Adrenal gland (tissue), 12 donors: Measurements from ENCODE around the gene NFATC2IP. TPM values are rescaled to one million over a fixed set of nuclear protein-coding genes. Genes with fewer than 3 reads are reported as not detected.

Source experiments
- DNase-seq, 7 donors: peaks; one replicate each; pipeline ENCODE4 v3.0.0-alpha.2; 2019 to 2020
- H3K27ac ChIP-seq, 5 donors: fragments of 200-600 bp; sonication (generic) in 4 of 5; 1 replicate in 3 of 5; 2 replicates in 2 of 5; pipeline versions ENCODE4 v1.5.1 to v1.8.0; 2016 to 2020; ENCODE audit warnings: mild to moderate bottlenecking in 1 of 5
- H3K27me3 ChIP-seq: fragments of 200-600 bp; 2 replicates; pipeline ENCODE4 v1.8.0; 2021
- H3K36me3 ChIP-seq, 2 donors: fragments of 200-600 bp; replicated peaks in 1 of 2; 1 replicate in 1 of 2; 2 replicates in 1 of 2; pipeline versions ENCODE4 v1.5.1 to v1.8.0; 2018 to 2022
- H3K4me1 ChIP-seq, 2 donors: fragments of 200-600 bp; replicated peaks in 1 of 2; 1 replicate in 1 of 2; 2 replicates in 1 of 2; pipeline versions ENCODE4 v1.5.1 to v1.8.0; 2018 to 2021
- H3K4me3 ChIP-seq, 4 donors: fragments of 200-600 bp; sonication (generic) in 3 of 4; one replicate each; pipeline ENCODE4 v1.5.1; 2016 to 2018
- H3K9me3 ChIP-seq, 3 donors: fragments of 200-600 bp; sonication (generic) in 1 of 3; replicated peaks in 1 of 3; 1 replicate in 2 of 3; 2 replicates in 1 of 3; pipeline versions ENCODE4 v1.5.1 to v1.8.0; 2016 to 2021
- POLR2A ChIP-seq, 2 donors: fragments of 450-650 bp; IDR thresholded peaks; one replicate each; pipeline ENCODE4 v1.6.1; 2017; ENCODE audit warnings: antibody characterized with exemption in 2 of 2, mild to moderate bottlenecking in 2 of 2, moderate library complexity in 1 of 2
- WGBS, 4 donors: extraction: QIAGEN DNeasy Blood & Tissue Kit in 2 of 4; methylation state at CpG; one replicate each; pipeline versions ENCODE4 v1.1.5 to v1.1.7; 2013 to 2017; 5-methylcytosine and 5-hydroxymethylcytosine counted together
- intact Hi-C, 2 donors: fragments of 100-400 bp; cut with DNase I; formaldehyde crosslinking; loops; one replicate each; pipeline versions ENCODE4 v1.14.1 to v1.15.0; 2022 to 2023
- polyA plus RNA-seq, 3 donors: library from polyadenylated mRNA; stranded (reverse); fragments of 200-250 nt in 2 of 3; fragments of 350-450 nt in 1 of 3; fragmentation: Illumina TruSeq in 1 of 3; extraction: RNeasy Lipid Tissue Mini Kit (QIAGEN cat#74804) in 1 of 3; gene quantifications; one replicate each; pipeline ENCODE4 v1.2.3, GENCODE V29; 2013 to 2014
- total RNA-seq, 9 donors: library from RNA; depleted of rRNA in 4 of 9; stranded (reverse); fragments of >200 nt in 4 of 9; fragments of 120-200 nt in 1 of 9; fragmentation: NEBNext Ultra II Directional in 1 of 9; extraction: Animal tissue kit (Norgen Biotek cat#: 25700) in 1 of 9; gene quantifications; one replicate each; pipeline versions ENCODE4 v1.1.0 to v1.2.4, GENCODE V29; 2013 to 2023
- TF ChIP-seq, protein P1 (sequence below), 6 experiments: fragments of 450-650 bp in 4 of 6; fragments of 200-600 bp in 2 of 6; sonication (generic) in 1 of 6; IDR thresholded peaks; 1 replicate in 5 of 6; 2 replicates in 1 of 6; pipeline versions ENCODE4 v1.5.1 to v1.8.0; 2016 to 2021; ENCODE audit warnings: antibody characterized with exemption in 6 of 6, mild to moderate bottlenecking in 2 of 6, moderate library complexity in 1 of 6
- donor health status: healthy with polysubstance abuse.
- donor health status: Bipolar disorder and iron deficiency.
- donor health status: DM: yes; HTN: yes; CAD: no.
- donor health status: DM: no; HTN: no; CAD: no.
- donor health status: DM: no; HTN: no; CAD: no.
- donor health status: DM: yes; HTN: yes; CAD: no.

The NFATC2IP gene
- total and polyA plus RNA-seq, 12 donors: 7.7 to 25.2 (median 17.1) TPM

DNA sequence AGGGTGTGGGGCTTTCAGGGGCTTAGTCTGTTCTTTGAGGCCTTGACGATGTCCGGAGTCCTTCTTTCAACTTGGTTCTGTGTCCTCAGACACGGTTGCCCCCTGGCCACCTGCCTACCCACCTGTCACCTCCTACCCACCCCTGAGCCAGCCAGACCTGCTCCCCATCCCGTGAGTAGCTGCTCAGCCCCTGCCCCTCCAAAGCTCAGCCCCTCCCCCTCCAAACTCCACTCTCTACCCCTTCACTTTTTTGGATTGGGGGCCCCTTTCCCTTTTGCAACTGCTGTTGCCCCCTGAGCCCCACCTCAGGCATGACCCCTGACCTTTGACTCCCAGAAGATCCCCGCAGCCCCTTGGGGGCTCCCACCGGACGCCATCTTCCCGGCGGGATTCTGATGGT lies 35.3 kb downstream of the NFATC2IP start:
- intact Hi-C loops: no loop called here
- Histone ChIP-seq H3K36me3 (peaks cover 0 to 38% of the 10 kb centered on the region in 2 donors), H3K27ac (no peak overlapping the region), H3K9me3 (peaks cover 0 to 6% (median 0%) of the 10 kb centered on the region in 3 donors), H3K27me3 (no peaks in the 10 kb centered on the region), H3K4me1 (no peaks in the 10 kb centered on the region), H3K4me3 (no peak overlapping the region)
- WGBS, 4 donors: 87 to 95% (median 91%) methylated on average over 8 to 9 of the region's 9 CpGs
- no peak for DNase-seq
- no peak for TF ChIP-seq POLR2A (IDR thresholded peaks at IDR 0.05)
- TF ChIP-seq, protein P1, sequence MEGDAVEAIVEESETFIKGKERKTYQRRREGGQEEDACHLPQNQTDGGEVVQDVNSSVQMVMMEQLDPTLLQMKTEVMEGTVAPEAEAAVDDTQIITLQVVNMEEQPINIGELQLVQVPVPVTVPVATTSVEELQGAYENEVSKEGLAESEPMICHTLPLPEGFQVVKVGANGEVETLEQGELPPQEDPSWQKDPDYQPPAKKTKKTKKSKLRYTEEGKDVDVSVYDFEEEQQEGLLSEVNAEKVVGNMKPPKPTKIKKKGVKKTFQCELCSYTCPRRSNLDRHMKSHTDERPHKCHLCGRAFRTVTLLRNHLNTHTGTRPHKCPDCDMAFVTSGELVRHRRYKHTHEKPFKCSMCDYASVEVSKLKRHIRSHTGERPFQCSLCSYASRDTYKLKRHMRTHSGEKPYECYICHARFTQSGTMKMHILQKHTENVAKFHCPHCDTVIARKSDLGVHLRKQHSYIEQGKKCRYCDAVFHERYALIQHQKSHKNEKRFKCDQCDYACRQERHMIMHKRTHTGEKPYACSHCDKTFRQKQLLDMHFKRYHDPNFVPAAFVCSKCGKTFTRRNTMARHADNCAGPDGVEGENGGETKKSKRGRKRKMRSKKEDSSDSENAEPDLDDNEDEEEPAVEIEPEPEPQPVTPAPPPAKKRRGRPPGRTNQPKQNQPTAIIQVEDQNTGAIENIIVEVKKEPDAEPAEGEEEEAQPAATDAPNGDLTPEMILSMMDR (IDR thresholded peaks at IDR 0.05): no peak

DNA sequence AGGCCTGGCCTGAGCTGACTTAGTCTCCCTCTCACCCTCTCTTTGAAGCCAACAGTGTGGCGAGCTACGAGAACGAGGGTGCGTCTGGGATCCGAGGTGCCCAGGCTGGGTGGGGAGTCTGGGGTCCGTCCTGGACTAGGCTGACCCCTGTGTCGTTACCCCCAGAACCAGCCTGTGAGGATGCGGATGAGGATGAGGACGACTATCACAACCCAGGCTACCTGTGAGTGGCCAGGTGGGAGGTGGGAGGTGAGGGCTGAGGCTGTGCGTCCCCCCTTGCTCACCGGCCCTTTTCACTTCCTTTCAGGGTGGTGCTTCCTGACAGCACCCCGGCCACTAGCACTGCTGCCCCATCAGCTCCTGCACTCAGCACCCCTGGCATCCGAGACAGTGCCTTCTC lies 35.8 kb downstream of the NFATC2IP start:
- intact Hi-C loops: no loop called here
- no peaks in the 10 kb centered on the region for H3K27me3 ChIP-seq
- 83 to 95% (median 89%) methylated on average over 4 to 13 of the region's 13 CpGs for WGBS, 4 donors
- no peak overlapping the region for H3K27ac ChIP-seq
- H3K9me3 ChIP-seq: peaks cover 0 to 6% (median 0%) of the 10 kb centered on the region in 3 donors
- H3K4me3 ChIP-seq: no peak overlapping the region
- DNase-seq: no peak
- TF ChIP-seq, protein P1 (IDR thresholded peaks at IDR 0.05): no peak
- TF ChIP-seq POLR2A (IDR thresholded peaks at IDR 0.05): no peak
- H3K36me3 ChIP-seq: peaks cover 0 to 35% of the 10 kb centered on the region in 2 donors
- no peaks in the 10 kb centered on the region for H3K4me1 ChIP-seq

DNA sequence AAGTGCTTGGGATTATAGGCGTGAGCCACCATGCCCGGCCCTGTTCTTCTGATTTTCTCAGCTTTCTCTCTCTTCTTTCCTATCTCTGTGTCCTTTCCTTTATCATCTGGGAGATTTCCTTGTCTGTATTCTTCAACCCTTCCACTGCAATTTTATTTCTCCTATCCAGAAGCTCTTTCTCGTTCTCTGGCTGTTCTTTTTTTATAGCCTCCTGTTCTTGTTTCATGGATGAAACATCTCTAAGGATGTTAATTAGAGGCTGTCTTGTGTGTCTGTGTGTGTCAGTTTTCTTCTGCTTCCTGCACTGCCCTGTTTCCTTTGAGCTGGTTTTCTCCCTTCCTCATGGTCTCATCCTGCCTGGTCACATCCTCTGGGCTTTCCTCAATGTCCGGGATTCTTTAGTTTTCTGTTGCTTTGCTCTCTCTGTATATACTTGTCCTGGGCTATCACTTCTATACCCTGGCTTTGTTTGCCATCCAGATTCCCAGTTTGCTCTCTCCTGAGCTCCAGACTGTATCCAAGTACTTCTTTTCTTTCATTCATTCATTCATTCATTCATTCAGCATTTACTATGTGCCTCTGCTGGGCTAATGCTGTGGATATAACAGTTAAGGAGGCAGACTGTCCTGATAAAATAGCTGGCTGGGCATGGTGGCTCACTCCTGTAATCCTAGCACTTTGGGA lies 36.6 kb downstream of the NFATC2IP start:
- DNase-seq: no peak
- intact Hi-C loops: no loop called here
- peaks cover 0 to 28% of the 10 kb centered on the region in 2 donors for H3K36me3 ChIP-seq
- H3K4me3 ChIP-seq: no peak overlapping the region
- H3K4me1 ChIP-seq: no peaks in the 10 kb centered on the region
- no peak overlapping the region for H3K27ac ChIP-seq
- H3K9me3 ChIP-seq: peaks cover 0 to 6% (median 0%) of the 10 kb centered on the region in 3 donors
- no peak for TF ChIP-seq POLR2A (IDR thresholded peaks at IDR 0.05)
- TF ChIP-seq, protein P1 (IDR thresholded peaks at IDR 0.05): no peak
- 94 to 98% (median 96%) methylated on average over 4 of the region's 4 CpGs for WGBS, 4 donors
- H3K27me3 ChIP-seq: no peaks in the 10 kb centered on the region

DNA sequence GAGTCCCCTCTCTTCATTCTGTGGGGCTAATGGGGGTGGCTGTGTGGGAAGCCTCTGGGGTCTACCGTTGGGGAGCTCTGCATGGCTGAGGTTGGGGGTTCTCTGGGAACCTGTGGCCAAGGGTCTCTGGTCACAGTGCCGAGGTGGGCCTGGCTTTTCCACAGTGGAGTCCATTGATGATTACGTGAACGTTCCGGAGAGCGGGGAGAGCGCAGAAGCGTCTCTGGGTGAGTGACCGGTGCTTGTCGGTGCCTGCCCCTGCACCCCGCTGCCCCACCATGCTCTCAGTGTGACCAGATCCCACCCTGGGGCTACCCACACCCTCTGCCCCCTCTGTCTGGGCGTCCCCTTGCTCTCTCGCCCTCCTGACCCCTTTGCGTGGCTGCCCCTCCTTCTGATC lies 38.6 kb downstream of the NFATC2IP start:
- H3K9me3 ChIP-seq: peaks cover 0 to 6% (median 0%) of the 10 kb centered on the region in 3 donors
- 94 to 98% (median 94%) methylated on average over 9 to 14 of the region's 14 CpGs for WGBS, 4 donors
- H3K4me3 ChIP-seq: no peak overlapping the region
- no peaks in the 10 kb centered on the region for H3K27me3 ChIP-seq
- H3K4me1 ChIP-seq: no peaks in the 10 kb centered on the region
- H3K27ac ChIP-seq: no peak overlapping the region
- peaks cover 0 to 7% of the 10 kb centered on the region in 2 donors for H3K36me3 ChIP-seq
- intact Hi-C loops: no loop called here
- DNase-seq: no peak
- TF ChIP-seq, protein P1 (IDR thresholded peaks at IDR 0.05): no peak
- TF ChIP-seq POLR2A (IDR thresholded peaks at IDR 0.05): no peak
